Measurements from ENCODE around the gene NOC2L. TPM values are rescaled to one million over a fixed set of nuclear protein-coding genes. Genes with fewer than 3 reads are reported as not detected.

Gene NOC2L
- total and polyA plus RNA-seq, 9 of the 15 experiments (the other 6 are each of a cell fraction or from before 2014, with no cell fraction given): 4.0 to 410 (median 200) TPM

- peak in 1 of 2 experiments; percentile 71; a peak in 3 of 4 replicates for TF ChIP-seq MAZ (CRISPR knock-in tag; conservative IDR thresholded peaks at IDR 0.05 in 1 of 2, IDR thresholded peaks at IDR 0.05 in 1 of 2)
- no peak for TF ChIP-seq SREBF2 (CRISPR knock-in tag; IDR thresholded peaks at IDR 0.05)
- TF ChIP-seq SP1 (CRISPR knock-in tag; IDR thresholded peaks at IDR 0.05): no peak
- TF ChIP-seq CEBPB (tag; IDR thresholded peaks at IDR 0.05): no peak
- no peak for TF ChIP-seq SUPT5H (IDR thresholded peaks at IDR 0.05)
- TF ChIP-seq ESRRA (IDR thresholded peaks at IDR 0.05; ENCODE audit: borderline replicate concordance, low read depth): 0 out of 2 replicates have a peak, but pooled peaks have one; percentile 24
- TF ChIP-seq E2F5 (CRISPR knock-in tag; IDR thresholded peaks at IDR 0.05): no peak
- peak; percentile 87 for TF ChIP-seq CREM (IDR thresholded peaks at IDR 0.05; ENCODE audit: low read depth)
- TF ChIP-seq HNRNPLL (IDR thresholded peaks at IDR 0.05; ENCODE audit: low read depth, low read length, poor library complexity, severe bottlenecking): peak; percentile 52
- TF ChIP-seq TAF1 (IDR thresholded peaks at IDR 0.05; ENCODE audit: control insufficient read depth, extremely low read depth, insufficient read depth, low read length, severe bottlenecking): peak; percentile 17
- no peak for TF ChIP-seq TCF7 (IDR thresholded peaks at IDR 0.05; ENCODE audit: borderline replicate concordance)
- peak; percentile 73 for TF ChIP-seq FUS (optimal IDR thresholded peaks at IDR 0.05; ENCODE audit: low read depth, low read length)
- no peak for TF ChIP-seq ZNF444 (CRISPR knock-in tag; IDR thresholded peaks at IDR 0.05)
- no peak for TF ChIP-seq BMI1 (IDR thresholded peaks at IDR 0.05; ENCODE audit: low read length)
- peak; percentile 84 for TF ChIP-seq RB1 (IDR thresholded peaks at IDR 0.05; ENCODE audit: low read depth)
- peak; percentile 87 for TF ChIP-seq VEZF1 (CRISPR knock-in tag; IDR thresholded peaks at IDR 0.05)
- TF ChIP-seq ZNF431 (CRISPR knock-in tag; IDR thresholded peaks at IDR 0.05): no peak
- TF ChIP-seq CSDE1 (IDR thresholded peaks at IDR 0.05): no peak
- TF ChIP-seq MEF2D (tag; conservative IDR thresholded peaks at IDR 0.05; ENCODE audit: low read depth): no peak
- no peak for TF ChIP-seq TAF7 (tag; IDR thresholded peaks at IDR 0.05)
- no peak for TF ChIP-seq XRCC3 (IDR thresholded peaks at IDR 0.05)
- no peak for TF ChIP-seq ZNF280A (IDR thresholded peaks at IDR 0.05; ENCODE audit: low read depth, partially characterized antibody)
- peak in 1 of 2 experiments; percentile 61; a peak in 2 of 4 replicates for TF ChIP-seq MNT (conservative IDR thresholded peaks at IDR 0.05)
- no peak for TF ChIP-seq ZNF77 (CRISPR knock-in tag; IDR thresholded peaks at IDR 0.05)
Observed at GRCh38 chr1:941588-942383, 17.3 kb downstream of the NOC2L start (continued).
